GM10847 (cell line): ENCODE data around the gene FAF2.

ENCODE experiments used
- POLR2A ChIP-seq: IDR thresholded peaks from 2 replicates; pipeline ENCODE4 v1.6.1; 2011; ENCODE audit not compliant: insufficient read length; ENCODE audit errors: extremely low read depth

The FAF2 gene

GRCh38 chr5:176508603-176509002 is 60.4 kb downstream of the FAF2 start:
- TF ChIP-seq POLR2A: no peak

DNA sequence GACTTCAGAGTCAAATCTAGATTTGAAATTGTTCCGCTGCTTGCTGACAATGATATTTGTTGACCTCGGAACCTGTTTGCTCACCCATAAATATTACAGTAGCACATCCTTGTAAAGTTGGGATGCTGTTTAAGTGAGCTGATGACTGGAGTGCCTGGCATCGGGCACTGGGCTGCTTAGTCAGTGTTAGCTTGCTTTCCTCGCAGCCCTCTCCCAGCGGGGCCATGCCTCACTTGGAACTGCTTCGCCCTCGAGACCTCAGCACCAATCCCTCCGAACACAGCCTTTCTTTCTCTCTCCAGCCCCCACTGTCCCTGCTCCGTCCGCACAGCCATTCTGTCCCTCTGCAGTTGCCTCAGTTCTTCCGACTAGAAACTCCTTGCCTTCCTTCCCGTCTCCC is 65.6 kb downstream of the FAF2 start:
- no peak for TF ChIP-seq POLR2A

DNA sequence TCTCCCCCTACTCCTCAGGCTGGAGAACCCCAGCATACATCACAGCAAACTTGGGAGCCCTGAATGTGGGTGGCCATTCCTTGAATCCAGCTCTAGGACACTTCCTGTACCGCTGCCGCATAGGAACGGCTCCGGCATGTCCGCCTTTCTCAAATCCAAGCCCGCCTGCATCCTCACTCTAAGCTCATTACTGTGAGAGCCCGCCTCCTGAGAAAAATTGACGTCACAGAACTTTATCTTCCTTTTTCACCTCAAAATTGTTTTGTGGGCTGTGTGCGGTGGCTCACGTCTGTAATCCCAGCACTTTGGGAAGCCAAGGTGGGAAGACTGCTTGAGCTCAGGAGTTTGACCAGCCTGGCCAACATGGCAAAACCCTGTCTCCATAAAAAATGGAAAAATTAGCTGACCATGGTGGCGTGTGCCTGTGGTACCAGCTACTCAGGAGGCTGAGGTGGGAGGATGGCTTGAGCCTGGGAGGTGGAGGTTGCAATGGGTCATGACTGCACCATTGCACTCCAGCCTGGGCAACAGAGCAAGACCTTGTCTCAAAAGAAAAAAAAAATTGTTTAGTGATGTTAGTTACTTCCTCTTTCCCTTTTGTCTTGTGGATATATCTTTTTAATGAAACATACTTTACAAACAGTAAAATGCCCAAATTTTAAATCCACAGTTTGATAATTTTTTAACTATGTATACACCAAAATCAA is 66.2 kb downstream of the FAF2 start:
- TF ChIP-seq POLR2A: no peak

GRCh38 chr5:176515396-176515795 is 67.2 kb downstream of the FAF2 start:
- TF ChIP-seq POLR2A: no peak

DNA sequence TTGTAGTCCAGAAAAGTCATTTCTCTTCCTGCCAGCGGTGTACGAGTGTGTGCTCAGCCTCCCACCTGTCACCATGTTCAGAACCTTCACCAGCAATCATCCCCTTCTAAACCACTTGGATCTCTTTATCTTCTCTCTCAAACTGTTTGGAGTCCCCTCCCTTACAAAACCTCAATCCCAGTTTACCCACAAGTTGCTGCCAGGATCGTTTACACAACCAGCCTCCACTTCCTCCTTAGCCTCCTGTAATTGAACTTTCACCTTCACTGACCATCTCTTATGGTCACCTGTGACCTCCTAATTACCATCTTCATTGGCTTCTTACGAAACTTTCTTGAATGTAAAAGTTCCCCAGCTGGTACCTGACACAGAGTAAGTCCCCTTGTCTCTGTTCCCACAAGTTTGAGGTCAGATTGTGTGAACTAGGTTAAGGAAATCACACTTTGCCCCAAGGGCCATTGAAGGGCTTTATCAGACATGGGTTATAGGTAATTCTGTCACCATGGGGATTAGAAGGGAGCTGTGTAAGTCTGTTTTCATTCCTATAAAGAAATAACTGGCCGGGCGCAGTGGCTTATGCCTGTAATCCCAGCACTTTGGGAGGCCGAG is 69.0 kb downstream of the FAF2 start:
- TF ChIP-seq POLR2A: no peak

DNA sequence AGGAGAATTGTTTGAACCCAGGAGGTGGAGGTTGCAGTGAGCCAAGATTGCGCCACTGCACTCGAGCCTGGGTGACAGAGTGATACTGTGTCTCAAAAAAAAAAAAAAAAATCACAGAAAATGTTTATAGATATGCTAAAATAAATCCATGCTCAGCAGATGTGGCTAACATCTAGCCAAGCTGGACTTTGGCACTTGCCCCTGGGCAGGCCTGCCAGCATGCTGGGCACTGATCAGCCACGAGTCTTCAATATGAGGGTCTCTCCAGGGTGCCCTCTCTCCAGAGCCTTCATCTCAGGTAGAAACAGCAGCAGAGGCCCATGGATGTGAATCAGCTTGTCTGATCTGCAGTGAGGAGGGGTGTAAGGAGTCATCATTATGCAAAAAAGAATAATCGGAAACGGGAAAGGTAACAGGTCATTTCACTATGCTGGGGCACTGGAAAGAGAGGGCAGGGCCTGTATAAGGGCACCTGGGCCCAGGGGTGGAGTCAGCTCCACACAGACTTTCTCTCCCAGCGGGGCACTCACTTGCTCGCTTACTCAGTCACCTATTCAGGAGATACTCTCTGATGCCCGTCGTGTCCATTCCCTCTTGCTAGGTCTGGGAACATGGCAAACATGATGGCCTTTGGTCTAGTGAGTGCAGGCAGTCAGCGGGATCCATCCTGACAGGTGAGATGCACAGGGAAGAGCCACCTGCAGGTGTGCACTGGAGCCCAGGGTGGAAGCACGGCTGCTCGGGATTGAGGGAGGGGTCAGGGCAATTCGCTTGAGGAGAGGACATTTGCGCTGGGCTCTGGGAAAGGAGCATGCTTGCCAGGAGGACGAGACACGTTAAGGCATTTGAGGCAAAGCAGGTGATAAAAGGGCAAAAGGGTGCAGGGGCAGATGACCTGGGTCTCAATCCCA is 71.9 kb downstream of the FAF2 start:
- no peak for TF ChIP-seq POLR2A

- no peak for TF ChIP-seq POLR2A
These were observed 73.1 kb downstream of the FAF2 start for GRCh38 chr5:176521286-176521685.

- no peak for TF ChIP-seq POLR2A
These were observed 73.6 kb downstream of the FAF2 start for GRCh38 chr5:176521699-176522263.

- no peak for TF ChIP-seq POLR2A
These were observed 76.0 kb downstream of the FAF2 start for GRCh38 chr5:176524138-176524537.

GRCh38 chr5:176524987-176525386 is 76.8 kb downstream of the FAF2 start:
- TF ChIP-seq POLR2A: no peak

DNA sequence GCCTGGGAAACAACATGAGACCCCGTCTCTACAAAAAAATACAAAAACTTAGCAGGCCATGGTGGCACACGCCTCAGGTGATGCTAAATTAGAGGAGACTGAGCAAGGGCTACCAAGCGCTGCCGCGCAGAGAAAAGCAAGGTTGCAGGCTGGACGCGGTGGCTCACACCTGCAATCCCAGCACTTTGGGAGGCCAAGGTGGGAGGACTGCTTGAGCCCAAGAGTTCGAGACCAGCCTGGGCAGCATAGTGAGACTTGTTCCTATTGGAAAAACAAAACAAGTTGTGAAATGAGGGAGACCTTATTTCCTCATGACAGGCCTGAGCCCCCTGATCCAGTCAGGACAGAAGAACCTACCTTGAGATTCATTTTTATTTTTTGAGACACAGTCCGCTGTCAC is 77.5 kb downstream of the FAF2 start:
- TF ChIP-seq POLR2A: no peak

DNA sequence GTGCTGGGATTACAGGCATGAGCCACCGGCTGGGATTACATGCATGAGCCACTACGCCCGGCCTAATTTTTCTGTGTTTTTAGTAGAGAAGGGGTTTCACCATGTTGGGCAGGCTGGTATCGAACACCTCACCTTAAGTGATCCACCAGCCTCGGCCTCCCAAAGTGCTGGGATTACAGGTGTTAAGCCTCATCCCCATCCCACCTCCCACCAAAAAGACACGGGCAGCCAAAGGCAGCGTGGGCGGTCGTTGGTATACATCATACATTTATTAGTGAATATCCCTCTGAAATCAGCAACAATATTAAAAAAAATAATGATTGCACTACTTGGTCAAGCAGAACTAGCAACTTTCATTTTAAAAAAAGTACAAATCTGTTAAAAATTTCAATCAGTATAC is 78.3 kb downstream of the FAF2 start:
- no peak for TF ChIP-seq POLR2A

- TF ChIP-seq POLR2A: no peak
These were observed 79.3 kb downstream of the FAF2 start for GRCh38 chr5:176527246-176528222.

- TF ChIP-seq POLR2A: no peak
These were observed 80.1 kb downstream of the FAF2 start for GRCh38 chr5:176528301-176528700.

GRCh38 chr5:176528761-176529115 is 80.6 kb downstream of the FAF2 start:
- no peak for TF ChIP-seq POLR2A

- no peak for TF ChIP-seq POLR2A
These were observed 81.0 kb downstream of the FAF2 start for GRCh38 chr5:176529116-176529740.
